ENCODE data around the gene SACS.

Gene SACS

DNA sequence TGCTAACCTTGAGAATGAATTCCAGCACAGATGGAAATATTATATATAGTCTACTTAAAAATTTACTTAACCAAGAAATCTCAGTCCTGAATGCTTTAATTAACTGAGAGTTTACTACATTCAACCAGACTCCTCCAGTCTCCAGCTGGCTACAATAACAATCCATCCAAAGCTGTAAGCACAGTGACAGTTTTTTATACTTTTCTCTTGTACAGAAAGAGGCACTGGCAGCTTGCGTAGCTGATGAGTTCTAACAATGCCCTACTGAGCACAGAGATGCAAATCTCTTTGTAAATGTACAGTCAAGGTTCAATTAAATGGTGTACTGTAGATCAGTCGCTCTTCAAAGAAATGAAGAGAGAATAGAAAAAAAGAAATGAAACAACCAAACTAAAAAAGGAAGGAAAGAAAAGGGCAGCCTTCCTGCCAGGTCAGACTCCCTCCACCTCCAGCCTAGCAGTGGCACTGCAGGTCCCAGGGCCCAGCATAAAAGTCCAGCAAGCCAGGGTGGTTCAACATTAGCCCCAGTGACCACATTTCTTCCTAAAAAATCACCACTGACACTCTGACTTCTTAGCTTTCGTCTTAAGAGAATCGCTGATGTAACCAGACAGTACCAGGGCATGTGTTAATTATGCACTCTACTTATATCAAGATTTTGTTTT is 88.4 kb downstream of the SACS start:
- no peak for DNase-seq (ENCODE audit: low read depth)
- no peak overlapping the region for H3K4me3 ChIP-seq (ENCODE audit: low read depth, low read length)
- TF ChIP-seq CTCF (IDR thresholded peaks at IDR 0.05; ENCODE audit: low read depth, low read length, missing control alignments) = no peak
- in situ Hi-C loops (cut with HindIII; ENCODE audit: low sequenced_read_pairs) = no loop called here

DNA sequence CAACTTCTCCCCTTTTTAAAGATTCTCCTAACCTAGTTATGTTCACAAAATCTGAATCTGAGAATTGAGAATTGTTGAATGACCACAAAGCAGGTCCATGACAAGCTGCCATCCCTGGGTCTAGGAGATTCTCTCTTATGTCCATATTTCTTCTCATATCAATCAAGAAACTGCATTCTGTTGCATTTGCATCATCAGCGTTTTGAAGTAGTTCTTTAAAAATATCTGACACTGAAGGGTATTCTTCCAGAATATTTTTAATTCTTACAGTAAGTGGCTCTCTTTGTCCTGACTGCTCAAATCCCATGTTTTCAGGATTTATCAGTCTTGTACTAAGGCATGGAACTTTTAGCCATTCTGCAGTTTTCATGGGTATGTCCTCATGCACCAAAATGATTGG is 94.3 kb downstream of the SACS start:
- H3K4me3 ChIP-seq (ENCODE audit: low read depth, low read length) = no peak overlapping the region
- DNase-seq (ENCODE audit: low read depth) = no peak
- TF ChIP-seq CTCF (IDR thresholded peaks at IDR 0.05; ENCODE audit: low read depth, low read length, missing control alignments) = no peak
- in situ Hi-C loops (cut with HindIII; ENCODE audit: low sequenced_read_pairs) = no loop called here

GRCh38 chr13:23330356-23330755 is 103.1 kb downstream of the SACS start:
- in situ Hi-C loops (cut with HindIII; ENCODE audit: low sequenced_read_pairs) = no loop called here
- TF ChIP-seq CTCF (IDR thresholded peaks at IDR 0.05; ENCODE audit: low read depth, low read length, missing control alignments) = no peak
- DNase-seq (ENCODE audit: low read depth) = no peak
- no peak overlapping the region for H3K4me3 ChIP-seq (ENCODE audit: low read depth, low read length)

GRCh38 chr13:23325191-23325590 is 108.3 kb downstream of the SACS start:
- no peak for TF ChIP-seq CTCF (IDR thresholded peaks at IDR 0.05; ENCODE audit: low read depth, low read length, missing control alignments)
- in situ Hi-C loops (cut with HindIII; ENCODE audit: low sequenced_read_pairs) = no loop called here

DNA sequence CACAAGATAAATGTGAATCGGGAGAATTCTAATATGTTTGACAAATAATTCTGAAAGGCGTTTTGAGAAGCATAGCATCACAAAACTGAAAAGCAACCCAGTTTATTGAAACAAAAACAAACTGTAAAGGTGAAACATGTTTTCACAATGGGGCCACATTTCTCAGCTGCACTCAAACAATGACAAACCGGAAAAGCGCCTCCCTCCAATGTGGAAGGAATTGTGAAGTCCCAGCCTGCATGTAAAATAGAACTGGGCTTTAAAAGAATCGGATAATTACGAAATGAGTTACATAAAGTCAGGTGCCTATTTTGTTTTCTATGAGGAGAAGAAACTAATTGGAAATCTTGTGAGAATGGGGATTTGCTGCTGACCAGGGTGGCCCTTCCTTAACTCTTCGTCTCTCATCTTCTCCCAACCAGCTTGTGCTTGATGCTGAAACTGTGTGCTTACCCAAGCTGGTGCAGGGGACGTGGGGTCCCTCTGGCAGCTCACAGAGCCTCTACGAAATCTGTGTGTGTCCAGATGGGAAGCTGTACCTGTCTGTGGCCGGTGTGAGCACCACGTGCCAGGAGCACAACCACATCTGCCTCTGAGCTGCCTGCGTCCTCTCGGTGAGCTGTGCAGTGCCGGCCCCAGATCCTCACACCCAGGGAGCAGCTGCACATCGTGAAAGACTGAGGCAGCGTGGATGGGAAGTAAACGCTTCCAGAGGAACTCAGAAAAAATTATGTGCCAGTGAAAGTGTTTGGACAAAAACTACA is 109.4 kb downstream of the SACS start:
- DNase-seq (ENCODE audit: low read depth) = no peak
- no peak overlapping the region for H3K4me3 ChIP-seq (ENCODE audit: low read depth, low read length)
- in situ Hi-C loops (cut with HindIII; ENCODE audit: low sequenced_read_pairs) = no loop called here
- no peak for TF ChIP-seq CTCF (IDR thresholded peaks at IDR 0.05; ENCODE audit: low read depth, low read length, missing control alignments)

More at GRCh38 chr13:23325191-23325590, 108.3 kb downstream of the SACS start:
- DNase-seq (ENCODE audit: low read depth) = no peak
- H3K4me3 ChIP-seq (ENCODE audit: low read depth, low read length) = no peak overlapping the region

GRCh38 chr13:23322353-23323336 is 110.9 kb downstream of the SACS start:
- DNase-seq (ENCODE audit: low read depth) = no peak
- in situ Hi-C loops (cut with HindIII; ENCODE audit: low sequenced_read_pairs) = no loop called here
- TF ChIP-seq CTCF (IDR thresholded peaks at IDR 0.05; ENCODE audit: low read depth, low read length, missing control alignments) = no peak
- no peak overlapping the region for H3K4me3 ChIP-seq (ENCODE audit: low read depth, low read length)

Data from astrocyte of the cerebellum (primary cell).